Heart left ventricle (tissue), 16 donors: ENCODE data around the gene RRM1. TPM values are rescaled to one million over a fixed set of nuclear protein-coding genes. Genes with fewer than 3 reads are reported as not detected.
"Not testable (repeated sequence)": the region's sequence is repeated elsewhere in the genome, so short reads cannot be mapped to it uniquely, and the experiment has no call there.

Experiments used
- ATAC-seq, 4 donors: fragments of 200-7000 bp; cut with Tn5 transposase; one replicate each; pipeline ENCODE4 v1.9.1; 2020 to 2022; ENCODE audit warnings: moderate library complexity in 4 of 4, mild to moderate bottlenecking in 3 of 4, moderate number of reproducible peaks in 1 of 4
- DNase-seq, 5 donors: peaks; one replicate each; pipeline ENCODE4 v3.0.0-alpha.2; 2020
- H3K27ac ChIP-seq, 12 donors: fragments of 200-600 bp; sonication (generic) in 4 of 12; one replicate each; pipeline versions ENCODE4 v1.5.0 to v1.8.0; 2016 to 2022; ENCODE audit warnings: mild to moderate bottlenecking in 2 of 12
- H3K27me3 ChIP-seq, 9 donors: fragments of 200-600 bp; sonication (generic) in 2 of 9; one replicate each; pipeline versions ENCODE4 v1.5.1 to v1.8.0; 2016 to 2022; ENCODE audit warnings: mild to moderate bottlenecking in 3 of 9
- H3K36me3 ChIP-seq, 9 donors: fragments of 200-600 bp; sonication (generic) in 2 of 9; one replicate each; pipeline versions ENCODE4 v1.5.0 to v1.8.0; 2018 to 2022; ENCODE audit warnings: mild to moderate bottlenecking in 2 of 9
- H3K4me1 ChIP-seq, 12 donors: fragments of 200-600 bp; sonication (generic) in 4 of 12; one replicate each; pipeline versions ENCODE4 v1.5.0 to v1.8.0; 2016 to 2022; ENCODE audit warnings: mild to moderate bottlenecking in 3 of 12
- H3K4me3 ChIP-seq, 12 donors: fragments of 200-600 bp; sonication (generic) in 4 of 12; one replicate each; pipeline versions ENCODE4 v1.5.0 to v1.8.0; 2017 to 2022; ENCODE audit warnings: mild to moderate bottlenecking in 9 of 12, moderate library complexity in 4 of 12
- H3K9me3 ChIP-seq, 12 donors: fragments of 200-600 bp; sonication (generic) in 4 of 12; one replicate each; pipeline versions ENCODE4 v1.5.0 to v1.8.0; 2016 to 2022; ENCODE audit warnings: mild to moderate bottlenecking in 1 of 12
- POLR2A ChIP-seq, 2 donors: fragments of 450-650 bp; IDR thresholded peaks; one replicate each; pipeline ENCODE4 v1.6.1; 2017; ENCODE audit warnings: antibody characterized with exemption in 2 of 2, mild to moderate bottlenecking in 2 of 2, moderate library complexity in 2 of 2
- WGBS, 4 donors: extraction: QIAGEN DNeasy Blood & Tissue Kit in 2 of 4; methylation state at CpG; one replicate each; pipeline versions ENCODE4 v1.1.5 to v1.1.7; 2013 to 2018; 5-methylcytosine and 5-hydroxymethylcytosine counted together
- intact Hi-C, 10 donors: fragments of 100-400 bp; cut with DNase I; formaldehyde crosslinking; loops; one replicate each; pipeline versions ENCODE4 v1.11.1 to v1.14.2; 2022
- polyA plus RNA-seq, 2 donors: library from polyadenylated mRNA; stranded (reverse); fragments of 200-250 nt; gene quantifications; one replicate each; pipeline ENCODE4 v1.2.3, GENCODE V29; 2013
- total RNA-seq, 9 donors: library from RNA; depleted of rRNA in 2 of 9; stranded (reverse); fragments of >200 nt in 2 of 9; fragmentation: NEBNext Ultra II Directional in 3 of 9; extraction: Animal tissue kit (Norgen Biotek cat#: 25700) in 3 of 9; gene quantifications; one replicate each; pipeline versions ENCODE4 v1.1.0 to v1.2.4, GENCODE V29; 2016 to 2023
- TF ChIP-seq, protein P1 (sequence below), 12 donors: fragments of 200-600 bp; sonication (generic) in 4 of 12; IDR thresholded peaks; one replicate each; pipeline versions ENCODE4 v1.5.0 to v1.8.0; 2018 to 2022; ENCODE audit warnings: antibody characterized with exemption in 12 of 12, mild to moderate bottlenecking in 5 of 12
- donor health status: ischemic (EF 13 %, LVEDD 7.1; RV severe dilation, severe dysfunction).
- donor health status: healthy with polysubstance abuse.
- donor health status: DM: no; HTN: yes; CAD: no.
- donor health status: DM: no; HTN: no; CAD: no.
- donor health status: ischemic (EF 25% LVEDD 6.9; RV normal size, moderate dysfunction).
- donor health status: ischemic (EF 25% LVEDD 5.7; RV mildly dilated, moderate dysfunction).
- donor health status: healthy.
- donor health status: DM: yes; HTN: yes; CAD: no.
- donor health status: ischemic (EF 35%, LVEDD 5.7; RV mildly dilated, moderate dysfunction).
- donor health status: nonischemic (EF 11% LVEDD 7.7; RV severe dilation, severe dysfunction).
- donor health status: DM: yes; HTN: yes; CAD: no.
- donor health status: PGD.
- donor health status: ischemic (EF 29% LVEDD 5.4; RV normal size, mild dysfunction).
- donor health status: nonischemic (EF 23%, LVEDD 6.1; RV moderate dilation, normal function).

The RRM1 gene
- total and polyA plus RNA-seq, 11 donors = 4.2 to 44.7 (median 27.6) TPM

DNA sequence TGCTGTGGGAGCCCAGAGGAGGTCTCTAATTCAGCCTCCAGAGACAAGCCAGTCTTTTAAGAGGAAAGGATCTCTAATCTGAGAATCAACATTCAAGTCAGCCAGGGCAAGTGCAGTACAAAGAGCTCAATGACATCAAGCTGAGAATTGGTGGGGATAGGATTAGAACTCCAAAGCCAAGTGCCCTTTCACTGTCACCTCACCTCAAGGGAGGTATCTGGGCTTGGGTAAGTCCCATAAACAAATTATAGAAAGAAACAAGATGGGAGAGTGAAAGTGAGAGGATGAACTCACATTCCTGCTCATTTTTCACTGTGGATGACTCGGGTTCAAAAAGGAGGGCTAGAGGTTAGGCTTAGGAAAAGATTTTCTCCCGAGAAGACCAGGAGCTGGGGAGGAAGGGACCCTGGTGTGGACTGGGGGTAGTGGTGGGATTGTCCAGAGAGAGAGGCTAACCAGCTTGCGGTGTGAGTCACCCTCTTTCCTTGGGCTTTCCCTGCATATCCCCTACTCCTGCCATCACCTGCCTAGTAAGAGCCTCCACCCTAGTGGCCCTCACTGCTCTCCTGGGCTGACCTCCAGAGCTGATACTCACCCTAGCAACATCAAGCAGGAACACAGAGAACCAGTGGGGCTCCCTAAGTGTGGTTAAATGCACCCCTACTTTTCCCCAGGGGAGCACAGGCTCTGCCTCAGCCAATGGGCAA, 70.4 kb downstream of the RRM1 start:
- no peak overlapping the region for H3K27ac ChIP-seq
- no peak overlapping the region for H3K4me3 ChIP-seq
- no peaks in the 10 kb centered on the region for H3K4me1 ChIP-seq
- intact Hi-C loops = no loop called here
- no peaks in the 10 kb centered on the region for H3K36me3 ChIP-seq
- 80 to 90% (median 86%) methylated on average over 3 of the region's 3 CpGs for WGBS, 4 donors
- DNase-seq = no peak
- no peaks in the 10 kb centered on the region for H3K27me3 ChIP-seq
- TF ChIP-seq, protein P1, sequence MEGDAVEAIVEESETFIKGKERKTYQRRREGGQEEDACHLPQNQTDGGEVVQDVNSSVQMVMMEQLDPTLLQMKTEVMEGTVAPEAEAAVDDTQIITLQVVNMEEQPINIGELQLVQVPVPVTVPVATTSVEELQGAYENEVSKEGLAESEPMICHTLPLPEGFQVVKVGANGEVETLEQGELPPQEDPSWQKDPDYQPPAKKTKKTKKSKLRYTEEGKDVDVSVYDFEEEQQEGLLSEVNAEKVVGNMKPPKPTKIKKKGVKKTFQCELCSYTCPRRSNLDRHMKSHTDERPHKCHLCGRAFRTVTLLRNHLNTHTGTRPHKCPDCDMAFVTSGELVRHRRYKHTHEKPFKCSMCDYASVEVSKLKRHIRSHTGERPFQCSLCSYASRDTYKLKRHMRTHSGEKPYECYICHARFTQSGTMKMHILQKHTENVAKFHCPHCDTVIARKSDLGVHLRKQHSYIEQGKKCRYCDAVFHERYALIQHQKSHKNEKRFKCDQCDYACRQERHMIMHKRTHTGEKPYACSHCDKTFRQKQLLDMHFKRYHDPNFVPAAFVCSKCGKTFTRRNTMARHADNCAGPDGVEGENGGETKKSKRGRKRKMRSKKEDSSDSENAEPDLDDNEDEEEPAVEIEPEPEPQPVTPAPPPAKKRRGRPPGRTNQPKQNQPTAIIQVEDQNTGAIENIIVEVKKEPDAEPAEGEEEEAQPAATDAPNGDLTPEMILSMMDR (IDR thresholded peaks at IDR 0.05) = no peak
- TF ChIP-seq POLR2A (IDR thresholded peaks at IDR 0.05) = no peak
- no peaks in the 10 kb centered on the region for H3K9me3 ChIP-seq
- peak in 1 of 4 donors; percentile 31 for ATAC-seq

DNA sequence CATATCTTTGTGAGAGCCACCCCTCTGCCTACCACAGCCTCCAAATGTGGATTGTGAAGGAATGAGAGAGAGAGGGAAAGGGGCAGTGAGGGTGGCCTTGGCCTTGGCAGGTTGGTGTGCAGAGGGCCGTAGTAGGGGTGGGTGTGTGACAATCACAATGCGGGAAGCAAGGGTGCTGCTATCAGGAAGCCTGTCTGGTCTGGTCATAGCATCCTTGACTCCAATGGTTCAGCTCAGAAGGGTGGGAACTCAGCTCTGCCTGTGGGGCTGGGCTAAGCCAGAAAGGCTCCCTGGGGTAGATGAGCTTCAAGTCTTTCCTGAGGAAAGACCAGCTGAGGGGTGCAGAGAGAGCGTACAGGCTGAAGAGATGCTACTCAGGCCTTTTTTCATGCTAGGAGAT, 72.7 kb downstream of the RRM1 start:
- H3K36me3 ChIP-seq = no peaks in the 10 kb centered on the region
- intact Hi-C loops = no loop called here
- TF ChIP-seq, protein P1 (IDR thresholded peaks at IDR 0.05) = no peak
- TF ChIP-seq POLR2A (IDR thresholded peaks at IDR 0.05) = no peak
- DNase-seq = no peak
- H3K27me3 ChIP-seq = no peaks in the 10 kb centered on the region
- no peak for ATAC-seq
- H3K9me3 ChIP-seq = no peaks in the 10 kb centered on the region
- H3K4me1 ChIP-seq = no peaks in the 10 kb centered on the region
- 85 to 93% (median 90%) methylated on average over 3 of the region's 3 CpGs for WGBS, 4 donors
- no peak overlapping the region for H3K27ac ChIP-seq
- H3K4me3 ChIP-seq = no peak overlapping the region

DNA sequence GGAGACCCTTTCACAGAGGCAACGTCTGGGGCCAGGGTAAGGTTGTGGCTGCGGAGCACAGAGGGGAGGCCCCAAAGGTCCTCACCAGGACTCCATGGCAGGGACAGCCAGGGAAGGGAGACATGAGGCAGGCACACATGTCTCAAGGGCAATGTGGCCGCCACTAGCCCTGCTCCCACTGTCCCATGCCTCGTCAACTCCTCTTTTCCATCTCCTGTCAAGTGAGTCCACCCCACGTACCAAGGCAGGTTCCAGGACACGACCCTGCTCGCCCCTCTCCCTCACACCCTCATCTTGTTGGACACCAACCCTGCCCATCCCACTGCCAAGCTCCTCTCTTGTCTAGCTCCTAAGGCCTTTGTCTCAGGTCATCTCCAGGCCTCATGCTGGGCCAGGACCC, 73.2 kb downstream of the RRM1 start:
- intact Hi-C loops = no loop called here
- Histone ChIP-seq H3K27me3 (no peaks in the 10 kb centered on the region), H3K4me3 (no peak overlapping the region), H3K36me3 (no peaks in the 10 kb centered on the region), H3K27ac (no peak overlapping the region), H3K9me3 (no peaks in the 10 kb centered on the region), H3K4me1 (no peaks in the 10 kb centered on the region)
- DNase-seq (no peak), ATAC-seq (no peak)
- TF ChIP-seq, protein P1 (IDR thresholded peaks at IDR 0.05) = no peak
- no peak for TF ChIP-seq POLR2A (IDR thresholded peaks at IDR 0.05)
- WGBS, 4 donors = 64 to 76% (median 72%) methylated on average over 6 to 7 of the region's 7 CpGs

DNA sequence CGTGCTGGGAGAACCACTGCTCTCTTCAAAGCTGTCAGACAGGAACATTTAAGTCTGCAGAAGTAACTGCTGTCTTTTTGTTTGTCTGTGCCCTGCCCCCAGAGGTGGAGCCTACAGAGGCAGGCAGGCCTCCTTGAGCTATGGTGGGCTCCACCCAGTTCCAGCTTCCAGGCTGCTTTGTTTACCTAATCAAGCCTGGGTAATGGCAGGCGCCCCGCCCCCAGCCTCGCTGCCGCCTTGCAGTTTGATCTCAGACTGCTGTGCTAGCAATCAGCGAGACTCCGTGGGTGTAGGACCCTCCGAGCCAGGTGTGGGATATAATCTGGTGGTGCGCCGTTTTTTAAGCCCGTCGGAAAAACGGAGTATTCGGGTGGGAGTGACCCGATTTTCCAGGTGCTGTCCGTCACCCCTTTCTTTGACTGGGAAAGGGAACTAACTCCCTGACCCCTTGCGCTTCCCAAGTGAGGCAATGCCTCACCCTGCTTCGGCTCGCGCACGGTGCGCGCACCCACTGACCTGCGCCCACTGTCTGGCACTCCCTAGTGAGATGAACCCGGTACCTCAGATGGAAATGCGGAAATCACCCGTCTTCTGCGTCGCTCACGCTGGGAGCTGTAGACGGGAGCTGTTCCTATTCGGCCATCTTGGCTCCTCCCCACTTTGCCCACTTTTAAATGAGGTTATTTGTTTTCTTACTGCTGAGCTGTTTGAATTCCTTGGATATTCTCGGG, 81.2 kb downstream of the RRM1 start:
- H3K27ac ChIP-seq, H3K9me3 ChIP-seq, ATAC-seq, intact Hi-C loops, H3K36me3 ChIP-seq, H3K4me3 ChIP-seq, DNase-seq, H3K4me1 ChIP-seq, H3K27me3 ChIP-seq: not testable (repeated sequence)
- WGBS, 4 donors = 75 to 82% (median 78%) methylated on average over 27 to 29 of the region's 33 CpGs
